CD4-positive, alpha-beta T cell treated with Interleukin-2 at 100 ng/mL for 4 hours (primary cell): ENCODE data around the gene LAMTOR2.
A peak's percentile ranks its signal among the peaks of the same experiment; 100 is the strongest.
"Not testable (repeated sequence)": the region's sequence is repeated elsewhere in the genome, so short reads cannot be mapped to it uniquely, and the experiment has no call there.

Experiments
- DNase-seq: peaks from one replicate; pipeline ENCODE4 v3.0.0-alpha.2; 2020; ENCODE audit warnings: low spot score

The LAMTOR2 gene

DNA sequence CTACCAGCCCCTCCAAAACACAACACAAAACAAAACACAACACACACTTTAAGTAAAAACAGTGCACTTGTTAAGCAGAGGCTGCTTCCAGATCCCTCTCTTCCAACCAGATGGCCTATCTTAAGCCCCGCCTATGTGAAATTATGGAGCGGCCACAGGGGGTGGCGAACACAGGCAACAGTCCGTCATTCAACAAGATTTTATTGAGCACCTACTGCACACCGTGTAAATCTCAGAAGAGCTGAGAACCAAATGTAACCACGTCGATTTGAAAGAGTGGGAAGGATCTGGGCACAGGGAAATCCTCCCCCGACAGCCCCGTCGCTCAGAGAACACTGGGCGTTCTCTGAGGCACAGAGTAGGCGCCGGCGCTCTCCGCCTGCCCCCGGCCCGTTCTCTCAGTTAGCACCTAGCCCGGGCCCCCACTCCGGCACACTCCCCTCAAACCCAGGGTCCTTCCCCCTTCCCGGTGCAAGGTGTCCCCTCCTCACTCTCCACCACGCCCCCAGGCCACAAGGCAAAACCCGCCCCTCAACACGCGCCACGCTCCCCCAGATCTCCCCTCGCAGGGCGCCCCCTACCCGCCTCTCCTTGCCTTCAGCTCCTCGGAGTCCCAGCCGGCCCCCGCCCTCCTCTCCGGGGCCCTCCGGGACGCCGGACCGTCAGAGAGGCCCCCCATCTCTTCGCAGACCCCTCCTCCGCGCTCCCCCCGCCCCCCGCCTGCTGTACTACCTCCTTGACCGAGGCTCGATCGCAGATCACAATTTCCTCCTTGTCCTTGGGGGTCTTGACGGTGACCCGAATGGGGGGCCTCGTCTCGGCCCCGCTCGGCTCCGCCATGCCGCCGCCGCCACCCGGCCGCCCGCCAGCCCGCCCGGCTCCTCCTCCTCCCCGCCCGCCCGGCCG is 1.5 kb upstream of the LAMTOR2 start:
- peak; percentile 59 for DNase-seq

- DNase-seq: peak; percentile 88
These were observed 648 bp upstream of the LAMTOR2 start, which contains the start of gene UBQLN4 for GRCh38 chr1:156053768-156054499. Gene UBQLN4 (minus strand): TSS chr1:156053798. CDS start chr1:156053701, 97 bp downstream.

DNA sequence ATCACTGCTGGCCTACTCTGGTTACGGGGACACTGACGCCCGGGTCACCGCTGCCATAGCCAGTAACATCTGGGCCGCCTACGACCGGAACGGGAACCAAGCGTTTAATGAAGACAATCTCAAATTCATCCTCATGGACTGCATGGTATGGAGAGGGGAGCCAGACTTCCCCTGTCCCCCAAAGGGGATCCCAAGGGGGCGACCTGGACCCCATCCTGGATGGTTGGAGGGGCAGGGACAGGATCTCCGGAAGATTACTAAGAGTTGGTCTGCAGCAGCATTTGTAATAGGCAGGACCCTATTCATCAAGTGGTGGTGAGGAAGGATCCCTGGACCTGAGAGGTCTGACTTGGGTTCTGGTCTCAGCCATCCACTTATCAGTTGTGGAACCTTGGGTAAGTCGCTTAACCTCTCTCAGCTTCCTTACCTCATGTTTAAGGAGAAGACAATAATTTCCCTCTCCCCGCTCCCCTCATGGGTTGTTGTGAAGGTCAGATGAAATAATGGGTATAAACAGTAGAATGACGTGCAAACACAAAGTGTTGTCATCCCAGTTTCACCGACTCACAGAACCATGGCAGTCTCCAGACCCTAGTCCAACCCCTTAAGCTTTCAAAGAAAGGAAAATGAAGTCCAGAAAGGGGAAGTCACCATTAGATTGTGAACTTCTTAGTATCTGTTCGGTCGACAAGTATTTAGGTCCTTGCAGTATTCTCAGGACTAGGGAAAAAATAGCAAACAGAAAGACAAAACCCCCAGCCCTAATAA is 883 bp downstream of the LAMTOR2 start:
- DNase-seq: no peak

DNA sequence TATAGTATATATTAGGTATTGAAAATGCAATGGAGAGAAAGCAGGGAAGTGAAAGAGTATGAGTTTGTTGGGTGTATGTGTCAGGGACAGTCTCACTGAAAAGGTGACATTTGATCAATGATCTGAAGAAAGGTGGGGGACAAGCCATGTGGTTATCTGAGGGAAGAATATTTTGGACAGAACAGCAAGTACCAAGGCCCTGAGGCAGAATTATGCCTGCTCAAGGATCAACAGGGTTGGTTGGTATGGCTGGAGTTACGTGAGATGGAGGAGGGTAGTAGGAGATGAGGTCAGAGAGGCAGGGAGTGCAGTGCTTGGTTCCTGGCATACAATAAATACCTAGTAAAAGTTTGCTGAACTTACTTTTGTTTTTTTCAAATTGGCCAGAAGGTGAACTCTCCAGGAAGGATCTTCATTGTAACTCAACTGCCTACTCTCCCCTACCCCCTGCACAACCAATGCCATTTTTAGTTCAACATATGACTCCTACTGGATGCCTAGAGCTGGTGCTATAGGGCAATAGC is 1.8 kb downstream of the LAMTOR2 start:
- no peak for DNase-seq

GRCh38 chr1:156060937-156061636 is 6.5 kb downstream of the LAMTOR2 start, which contains the start of gene RAB25:
Gene RAB25 (plus strand): TSS chr1:156061160. CDS start chr1:156061401, 241 bp downstream.
- no peak for DNase-seq

DNA sequence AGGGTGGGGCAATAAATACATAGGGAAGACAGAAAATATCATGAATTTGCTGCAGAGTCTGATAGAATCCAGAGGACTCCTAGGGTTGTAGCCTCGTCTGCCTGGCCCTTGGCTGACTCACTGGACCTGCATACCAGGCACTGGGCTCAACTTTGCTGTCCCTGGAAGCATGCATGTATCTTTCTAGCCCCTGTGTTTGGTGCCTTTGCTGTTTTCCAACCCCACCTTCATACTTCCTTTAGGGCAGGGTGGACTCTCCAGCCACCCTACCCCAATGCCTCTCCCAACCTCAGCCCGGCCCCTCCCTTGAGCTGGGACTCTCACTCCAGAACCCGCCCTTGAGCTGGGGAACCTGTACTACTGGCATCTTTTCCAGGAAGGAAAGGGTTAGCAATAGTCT is 7.6 kb downstream of the LAMTOR2 start:
- DNase-seq: no peak

DNA sequence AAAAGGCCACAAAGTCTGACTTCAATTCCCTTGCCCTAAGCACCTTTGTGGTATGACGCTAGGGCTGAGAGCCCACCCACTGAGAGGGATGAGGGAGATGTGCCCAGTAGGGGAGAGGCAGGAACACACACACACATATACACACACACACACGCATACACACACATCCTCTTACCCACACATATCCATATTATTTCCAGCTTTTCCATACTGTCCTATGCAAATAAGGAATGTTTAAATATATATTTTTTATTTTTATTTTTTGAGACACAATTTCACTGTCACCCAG is 9.4 kb downstream of the LAMTOR2 start:
- no peak for DNase-seq

DNA sequence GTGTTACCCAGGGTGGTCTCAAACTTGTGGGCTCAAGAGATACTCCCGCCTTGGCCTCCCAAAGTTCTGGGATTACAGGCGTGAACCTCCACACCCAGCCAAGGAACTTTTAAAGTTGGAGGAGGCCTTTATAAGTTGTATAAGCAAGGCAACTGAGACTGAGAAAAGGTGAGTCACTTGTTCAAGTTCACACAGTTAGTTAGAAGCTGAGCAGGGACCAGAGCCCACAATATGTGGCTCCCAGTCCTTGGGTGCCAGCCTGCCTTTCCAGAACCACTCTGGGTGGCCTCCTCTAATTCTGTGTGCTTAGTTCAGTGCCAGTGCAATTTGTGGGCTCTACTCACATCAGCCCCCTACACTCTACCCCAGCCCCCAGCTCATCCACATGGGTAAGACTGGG is 10.0 kb downstream of the LAMTOR2 start:
- DNase-seq: no peak

- no peak for DNase-seq
These were observed 10.6 kb downstream of the LAMTOR2 start for GRCh38 chr1:156065212-156065611.

DNA sequence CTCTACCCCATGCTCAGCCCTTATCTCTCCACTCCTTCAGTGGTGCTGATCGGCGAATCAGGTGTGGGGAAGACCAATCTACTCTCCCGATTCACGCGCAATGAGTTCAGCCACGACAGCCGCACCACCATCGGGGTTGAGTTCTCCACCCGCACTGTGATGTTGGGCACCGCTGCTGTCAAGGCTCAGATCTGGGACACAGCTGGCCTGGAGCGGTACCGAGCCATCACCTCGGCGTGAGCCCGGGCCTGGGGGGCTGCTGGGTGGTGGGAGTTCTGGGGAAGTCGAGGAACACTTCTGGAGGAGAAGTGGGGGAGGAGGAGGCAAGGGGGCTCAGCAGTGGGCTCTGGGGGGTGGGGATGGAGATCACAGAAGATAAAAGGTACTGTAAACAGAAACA is 11.3 kb downstream of the LAMTOR2 start:
- no peak for DNase-seq

DNA sequence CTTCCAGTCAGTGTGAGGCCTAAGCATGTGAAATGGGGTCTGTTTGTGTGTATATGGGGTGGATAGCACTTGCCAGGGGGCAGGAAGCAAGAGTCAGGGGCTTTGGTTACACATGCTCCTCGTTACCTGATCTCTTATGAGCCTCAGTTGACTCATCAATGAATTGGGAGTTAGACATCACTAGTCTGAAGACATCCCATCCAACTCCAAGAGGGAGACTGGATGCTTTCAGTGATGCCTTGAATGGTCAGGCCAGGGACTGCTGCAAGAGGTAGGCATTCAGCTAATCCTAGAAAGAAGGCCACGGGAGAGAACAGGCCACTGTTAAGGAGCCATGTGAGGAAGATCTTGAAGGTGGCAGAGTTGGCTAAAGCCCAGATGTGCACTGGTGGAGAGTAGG is 12.7 kb downstream of the LAMTOR2 start:
- no peak for DNase-seq

- no peak for DNase-seq
These were observed 15.2 kb downstream of the LAMTOR2 start for GRCh38 chr1:156069490-156070455.

- no peak for DNase-seq
These were observed 16.0 kb downstream of the LAMTOR2 start for GRCh38 chr1:156070548-156070947.

- DNase-seq: not testable (repeated sequence)
These were observed 16.8 kb downstream of the LAMTOR2 start for GRCh38 chr1:156071332-156071816.

- DNase-seq: no peak
These were observed 17.7 kb downstream of the LAMTOR2 start for GRCh38 chr1:156072251-156072650.

DNA sequence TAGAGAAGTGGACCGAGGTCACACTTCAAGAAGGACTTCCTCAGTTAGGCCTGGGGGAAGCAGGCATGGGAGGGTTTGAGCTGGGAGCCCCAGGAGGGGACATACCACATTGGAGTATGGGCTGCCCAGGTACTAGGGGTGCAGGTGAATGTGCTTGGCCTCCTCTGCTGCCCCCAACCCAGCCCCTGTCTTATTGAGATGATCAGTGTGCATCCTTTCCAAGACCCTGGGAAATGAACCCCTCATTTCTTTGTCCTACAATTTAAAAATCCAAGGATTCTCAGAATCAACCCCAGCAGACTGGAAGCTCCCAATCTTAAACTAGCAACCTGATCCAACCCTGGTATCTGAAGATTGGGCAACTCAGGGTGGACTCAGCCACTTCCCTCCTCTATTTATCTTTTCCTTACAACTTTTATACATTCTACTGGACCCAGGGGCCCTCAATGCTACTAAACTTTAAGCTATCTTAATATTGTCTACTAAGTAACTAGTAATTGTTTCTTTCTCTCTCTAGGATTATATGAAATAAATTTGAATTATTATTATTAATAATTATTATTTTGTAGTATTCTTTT is 18.6 kb downstream of the LAMTOR2 start:
- no peak for DNase-seq

DNA sequence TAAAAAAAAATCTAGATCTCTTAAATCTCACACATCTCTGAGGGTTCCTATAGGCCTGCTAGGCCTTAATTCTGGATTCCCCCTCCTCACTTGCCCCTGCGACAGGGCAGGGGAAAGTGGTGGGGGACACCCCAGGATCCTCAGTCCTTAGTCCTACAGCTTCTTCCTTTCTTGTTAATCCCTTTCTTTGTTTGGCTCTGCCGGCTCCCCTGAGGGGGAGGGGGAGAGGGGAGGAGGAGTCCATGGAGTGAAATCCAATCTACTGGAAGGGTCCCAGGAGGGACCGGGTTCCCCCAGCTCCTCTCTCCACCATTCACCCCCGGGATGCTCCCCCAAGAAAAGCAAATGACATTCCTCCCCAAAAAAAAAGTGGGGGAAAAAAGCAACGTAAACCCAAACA is 19.2 kb downstream of the LAMTOR2 start:
- DNase-seq: no peak

DNA sequence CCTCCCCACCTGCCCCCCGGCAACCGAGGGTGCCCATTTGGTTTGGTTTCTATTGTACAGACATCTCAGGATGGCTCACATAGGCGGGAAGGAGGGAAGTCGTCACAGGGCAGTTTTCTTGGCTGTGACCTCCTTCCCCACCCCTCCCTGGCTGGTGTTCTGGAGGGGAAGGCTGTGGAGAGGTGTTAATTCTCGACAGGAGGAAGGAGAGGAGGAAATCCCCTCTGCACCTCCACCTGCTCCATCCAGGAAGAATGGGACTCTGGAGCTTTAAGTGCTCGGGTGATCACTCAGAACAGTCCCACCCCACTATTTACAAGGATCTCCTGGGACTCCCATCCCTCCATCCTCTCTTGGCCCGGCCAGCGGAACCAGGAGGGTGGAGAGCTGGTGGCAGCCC is 20.1 kb downstream of the LAMTOR2 start:
- no peak for DNase-seq

DNA sequence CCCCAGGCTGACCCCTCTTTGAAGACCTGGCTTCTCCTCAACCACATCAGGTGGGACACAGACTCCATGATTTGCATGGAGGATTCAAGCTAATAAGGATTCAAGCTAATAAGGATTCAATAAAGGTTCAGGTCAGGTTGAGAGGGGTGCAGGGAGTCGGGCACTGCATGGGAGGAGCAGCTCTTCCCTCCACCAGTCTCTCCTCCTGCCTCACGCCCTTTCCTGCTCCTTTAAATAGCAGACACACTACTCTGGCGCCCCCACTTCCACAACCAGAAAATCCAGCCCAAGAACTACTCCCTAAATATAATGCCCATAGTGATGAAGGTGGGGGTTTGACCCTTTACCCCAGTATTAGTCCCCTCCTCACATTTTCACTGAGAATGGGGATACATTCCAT is 20.6 kb downstream of the LAMTOR2 start:
- DNase-seq: no peak

GRCh38 chr1:156075775-156076204 is 21.2 kb downstream of the LAMTOR2 start:
- no peak for DNase-seq
